ENCODE measurements around the gene CCDC88C. TPM values are rescaled to one million over a fixed set of nuclear protein-coding genes. Genes with fewer than 3 reads are reported as not detected.

CCDC88C gene
- total RNA-seq, 3 donors from 2014 or later = 50.3 to 60.2 (median 58.2) TPM

- ATAC-seq (peak; percentile 13 to 20), DNase-seq (no peak)
- peaks cover 7% of the 10 kb centered on the region for H3K36me3 Mint-ChIP-seq (ENCODE audit: insufficient read depth)
- H3K9me3 Mint-ChIP-seq = no peaks in the 10 kb centered on the region
- no peaks in the 10 kb centered on the region for H3K27me3 Mint-ChIP-seq (ENCODE audit: low read depth)
- peak overlapping the region; percentile 70 for H3K4me3 Mint-ChIP-seq
- peaks cover 99% of the 10 kb centered on the region for H3K4me1 Mint-ChIP-seq (ENCODE audit: low read depth)
These were observed 44.7 kb downstream of the CCDC88C start for GRCh38 chr14:91372671-91373495.

- Mint-ChIP-seq H3K4me1 (ENCODE audit: low read depth) (peaks cover 99% of the 10 kb centered on the region), H3K4me3 (peak overlapping the region; percentile 67)
- no peak for ATAC-seq
These were observed 45.6 kb downstream of the CCDC88C start for GRCh38 chr14:91371990-91372375.

GRCh38 chr14:91371011-91371989 lies 46.3 kb downstream of the CCDC88C start:
- Mint-ChIP-seq H3K36me3 (ENCODE audit: insufficient read depth) (peaks cover 7% of the 10 kb centered on the region), H3K9me3 (no peaks in the 10 kb centered on the region), H3K27me3 (ENCODE audit: low read depth) (no peaks in the 10 kb centered on the region), H3K4me1 (ENCODE audit: low read depth) (peaks cover 100% of the 10 kb centered on the region), H3K4me3 (peak overlapping the region; percentile 57)
- ATAC-seq (no peak), DNase-seq (no peak)

More at GRCh38 chr14:91371990-91372375, 45.6 kb downstream of the CCDC88C start:
- Mint-ChIP-seq H3K36me3 (ENCODE audit: insufficient read depth) (peaks cover 7% of the 10 kb centered on the region), H3K27me3 (ENCODE audit: low read depth) (no peaks in the 10 kb centered on the region), H3K9me3 (no peaks in the 10 kb centered on the region)
- DNase-seq = no peak

- DNase-seq (peak; percentile 50), ATAC-seq (peak in 1 of 2 donors; percentile 10)
- peaks cover 4% of the 10 kb centered on the region for H3K36me3 Mint-ChIP-seq (ENCODE audit: insufficient read depth)
- H3K27me3 Mint-ChIP-seq (ENCODE audit: low read depth) = no peaks in the 10 kb centered on the region
- peaks cover 99% of the 10 kb centered on the region for H3K4me1 Mint-ChIP-seq (ENCODE audit: low read depth)
- no peaks in the 10 kb centered on the region for H3K9me3 Mint-ChIP-seq
- H3K4me3 Mint-ChIP-seq = peak overlapping the region; percentile 73
These were observed 47.8 kb downstream of the CCDC88C start for GRCh38 chr14:91369628-91370445.

- DNase-seq = no peak
- H3K36me3 Mint-ChIP-seq (ENCODE audit: insufficient read depth) = no peaks in the 10 kb centered on the region
- H3K27me3 Mint-ChIP-seq (ENCODE audit: low read depth) = no peaks in the 10 kb centered on the region
- H3K4me1 Mint-ChIP-seq (ENCODE audit: low read depth) = peaks cover 99% of the 10 kb centered on the region
- H3K9me3 Mint-ChIP-seq = no peaks in the 10 kb centered on the region
- no peak for ATAC-seq
- peak overlapping the region; percentile 54 for H3K4me3 Mint-ChIP-seq
These were observed 48.7 kb downstream of the CCDC88C start for GRCh38 chr14:91368776-91369416.

- H3K9me3 Mint-ChIP-seq = no peaks in the 10 kb centered on the region
These were observed 50.1 kb downstream of the CCDC88C start for GRCh38 chr14:91367173-91368171.

GRCh38 chr14:91366749-91367148 lies 50.9 kb downstream of the CCDC88C start:
- ATAC-seq = no peak
- Mint-ChIP-seq H3K4me1 (ENCODE audit: low read depth) (peaks cover 90% of the 10 kb centered on the region), H3K36me3 (ENCODE audit: insufficient read depth) (no peaks in the 10 kb centered on the region), H3K4me3 (peak overlapping the region; percentile 69), H3K27me3 (ENCODE audit: low read depth) (no peaks in the 10 kb centered on the region), H3K9me3 (no peaks in the 10 kb centered on the region)
- DNase-seq = no peak

More at GRCh38 chr14:91367173-91368171, 50.1 kb downstream of the CCDC88C start:
- Mint-ChIP-seq H3K4me3 (peak overlapping the region; percentile 69), H3K27me3 (ENCODE audit: low read depth) (no peaks in the 10 kb centered on the region), H3K4me1 (ENCODE audit: low read depth) (peaks cover 90% of the 10 kb centered on the region), H3K36me3 (ENCODE audit: insufficient read depth) (no peaks in the 10 kb centered on the region)
- ATAC-seq (peak; percentile 39 to 43), DNase-seq (peak; percentile 39)

- ATAC-seq (peak in 1 of 2 donors; percentile 11), DNase-seq (no peak)
- Mint-ChIP-seq H3K9me3 (no peaks in the 10 kb centered on the region), H3K4me1 (ENCODE audit: low read depth) (peaks cover 89% of the 10 kb centered on the region), H3K36me3 (ENCODE audit: insufficient read depth) (no peaks in the 10 kb centered on the region), H3K27me3 (ENCODE audit: low read depth) (no peaks in the 10 kb centered on the region), H3K4me3 (no peak overlapping the region)
These were observed 52.1 kb downstream of the CCDC88C start for GRCh38 chr14:91365552-91365951.

- no peak for DNase-seq
- peaks cover 85% of the 10 kb centered on the region for H3K4me1 Mint-ChIP-seq (ENCODE audit: low read depth)
- no peak for ATAC-seq
- no peaks in the 10 kb centered on the region for H3K9me3 Mint-ChIP-seq
- H3K4me3 Mint-ChIP-seq = no peak overlapping the region
- H3K36me3 Mint-ChIP-seq (ENCODE audit: insufficient read depth) = no peaks in the 10 kb centered on the region
- H3K27me3 Mint-ChIP-seq (ENCODE audit: low read depth) = no peaks in the 10 kb centered on the region
These were observed 52.9 kb downstream of the CCDC88C start for GRCh38 chr14:91364524-91365270.

GRCh38 chr14:91363776-91364523 lies 53.7 kb downstream of the CCDC88C start:
- Mint-ChIP-seq H3K9me3 (no peaks in the 10 kb centered on the region), H3K4me3 (no peak overlapping the region), H3K36me3 (ENCODE audit: insufficient read depth) (peaks cover 4% of the 10 kb centered on the region), H3K27me3 (ENCODE audit: low read depth) (no peaks in the 10 kb centered on the region), H3K4me1 (ENCODE audit: low read depth) (peaks cover 83% of the 10 kb centered on the region)
- ATAC-seq = no peak
- no peak for DNase-seq

- H3K9me3 Mint-ChIP-seq = no peaks in the 10 kb centered on the region
- H3K4me1 Mint-ChIP-seq (ENCODE audit: low read depth) = peaks cover 81% of the 10 kb centered on the region
- ATAC-seq = no peak
- H3K4me3 Mint-ChIP-seq = no peak overlapping the region
- H3K27me3 Mint-ChIP-seq (ENCODE audit: low read depth) = no peaks in the 10 kb centered on the region
- H3K36me3 Mint-ChIP-seq (ENCODE audit: insufficient read depth) = peaks cover 21% of the 10 kb centered on the region
- no peak for DNase-seq
These were observed 56.3 kb downstream of the CCDC88C start for GRCh38 chr14:91361233-91361811.
